K562 (cell line): ENCODE results near the gene METAP1D. TPM values are rescaled to one million over a fixed set of nuclear protein-coding genes. Genes with fewer than 3 reads are reported as not detected.
A peak's percentile ranks its signal among the peaks of the same experiment; 100 is the strongest.

Source experiments
- MIER1 ChIP-seq: fragments of 450-650 bp; IDR thresholded peaks from 2 replicates; pipeline ENCODE4 v1.6.1; 2016; ENCODE audit warnings: antibody characterized with exemption, mild to moderate bottlenecking, low read depth
- NCOA2 ChIP-seq, 2 experiments: fragments of 450-650 bp; IDR thresholded peaks; 2 replicates each; pipeline ENCODE4 v1.6.1; 2018; ENCODE audit warnings: mild to moderate bottlenecking in 2 of 2, moderate library complexity in 1 of 2; ENCODE audit not compliant: partially characterized antibody in 2 of 2
- POLR2AphosphoS5 ChIP-seq: IDR thresholded peaks from 2 replicates; pipeline ENCODE4 v1.6.1; 2011; ENCODE audit warnings: mild to moderate bottlenecking, low read depth, low read length, moderate library complexity; ENCODE audit not compliant: control insufficient read depth, insufficient read depth
- RERE ChIP-seq: sonication (generic); formaldehyde crosslinking; IDR thresholded peaks from 2 replicates; pipeline ENCODE4 v1.8.0; 2023; ENCODE audit warnings: missing genetic modification reagents, mild to moderate bottlenecking, borderline replicate concordance
- SMARCA4 ChIP-seq: fragments of 450-650 bp; IDR thresholded peaks from 2 replicates; pipeline ENCODE4 v1.6.1; 2016
- ZBED1 ChIP-seq: IDR thresholded peaks from 2 replicates; pipeline ENCODE4 v1.6.1; 2014
- ZNF644 ChIP-seq: fragments of 200-800 bp; sonication (Bioruptor generic); IDR thresholded peaks from 2 replicates; pipeline ENCODE4 v1.6.1; 2016; ENCODE audit warnings: low read depth, missing genetic modification characterization, missing compliant biosample characterization
- polyA plus RNA-seq, 8 experiments: library from polyadenylated mRNA; depleted of rRNA in 4 of 8; stranded (reverse) in 5 of 8; unstranded in 3 of 8; fragments of >200 nt; fragmentation: Nextera tagmentation in 2 of 8; fragmentation: Illumina TruSeq in 1 of 8; extraction: Ambion mirVana in 2 of 8; extraction: Trizol in 1 of 8; gene quantifications; 2 replicates each; pipeline versions ENCODE4 v1.2.1 to v1.2.3, GENCODE V29; 2011 to 2014; ENCODE audit warnings: inconsistent platforms in 1 of 8, missing spikeins in 1 of 8
- total RNA-seq, 7 experiments: library from RNA; depleted of rRNA in 6 of 7; stranded (reverse); fragments of >200 nt in 6 of 7; fragmentation: Illumina TruSeq in 2 of 7; extraction: Trizol in 2 of 7; gene quantifications; 2 replicates each; pipeline versions ENCODE4 v1.2.1 to v1.2.3, GENCODE V29; 2011 to 2021; ENCODE audit warnings: low replicate concordance in 1 of 7
- TF ChIP-seq, protein P1 (sequence below): fragments of 450-650 bp; IDR thresholded peaks from 2 replicates; pipeline ENCODE4 v1.6.1; 2016; ENCODE audit warnings: low read depth
- TF ChIP-seq, protein P2 (sequence below): fragments of 200-800 bp; sonication (Bioruptor generic); IDR thresholded peaks from 2 replicates; pipeline ENCODE4 v1.6.1; 2017; ENCODE audit warnings: missing genetic modification characterization, missing compliant biosample characterization

The METAP1D gene
- total and polyA plus RNA-seq, 9 of the 15 experiments (the other 6 are each of a cell fraction or from before 2014, with no cell fraction given) = 8.0 to 23.4 (median 15.7) TPM

DNA sequence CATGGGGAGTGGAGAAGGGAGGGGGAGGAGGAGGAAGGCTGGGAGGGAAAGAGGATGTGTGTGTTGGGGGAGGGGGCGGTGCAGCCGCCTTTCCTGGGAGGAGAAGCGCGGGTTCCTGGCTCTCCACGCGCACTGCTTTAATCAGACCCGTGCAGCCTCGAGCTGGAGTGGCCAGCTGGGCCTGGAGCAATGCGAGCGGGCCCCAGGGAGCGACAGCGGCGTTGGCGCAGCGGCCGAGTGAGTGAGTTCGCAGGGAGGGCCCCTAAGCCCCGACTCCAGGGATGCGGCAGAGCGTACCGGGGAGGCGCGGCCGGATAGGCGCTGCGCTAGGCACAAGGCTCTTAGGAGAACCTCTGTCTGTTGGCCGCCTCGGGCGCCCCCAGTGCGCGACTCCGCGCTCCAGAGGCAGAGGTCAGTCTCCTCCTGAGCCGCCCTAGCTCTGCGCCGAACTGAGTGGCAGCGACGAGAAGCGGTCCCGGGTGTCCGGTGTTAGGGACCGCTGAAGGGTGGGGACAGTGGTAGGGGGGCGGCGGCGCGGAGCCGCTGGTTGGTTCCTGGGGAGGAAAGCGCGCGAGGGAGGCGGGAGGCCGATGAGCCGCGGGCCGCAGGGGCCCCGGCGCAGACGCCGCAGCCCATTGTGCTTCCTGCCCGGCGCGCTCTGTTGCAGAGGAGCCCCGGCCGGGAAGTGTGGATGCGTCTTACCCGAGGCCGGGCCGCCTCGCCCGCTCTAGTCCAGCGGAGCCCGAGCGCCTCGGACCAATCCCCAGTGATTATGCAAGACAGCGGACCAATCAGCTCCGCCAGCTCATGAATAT, 85.1 kb downstream of the METAP1D start (continued):
- TF ChIP-seq NCOA2 (IDR thresholded peaks at IDR 0.05; ENCODE audit: partially characterized antibody in 2 of 2) (no peak), SMARCA4 (no peak; the same call in 1 of the 2 replicates), POLR2AphosphoS5 (0 out of 2 replicates have a peak, but pooled peaks have one; percentile 68), MIER1 (no peak), ZNF644 (tag) (no peak), RERE (CRISPR knock-in tag) (peak; percentile 63; the same call in 1 of the 2 replicates), ZBED1 (no peak)
- TF ChIP-seq, protein P1, sequence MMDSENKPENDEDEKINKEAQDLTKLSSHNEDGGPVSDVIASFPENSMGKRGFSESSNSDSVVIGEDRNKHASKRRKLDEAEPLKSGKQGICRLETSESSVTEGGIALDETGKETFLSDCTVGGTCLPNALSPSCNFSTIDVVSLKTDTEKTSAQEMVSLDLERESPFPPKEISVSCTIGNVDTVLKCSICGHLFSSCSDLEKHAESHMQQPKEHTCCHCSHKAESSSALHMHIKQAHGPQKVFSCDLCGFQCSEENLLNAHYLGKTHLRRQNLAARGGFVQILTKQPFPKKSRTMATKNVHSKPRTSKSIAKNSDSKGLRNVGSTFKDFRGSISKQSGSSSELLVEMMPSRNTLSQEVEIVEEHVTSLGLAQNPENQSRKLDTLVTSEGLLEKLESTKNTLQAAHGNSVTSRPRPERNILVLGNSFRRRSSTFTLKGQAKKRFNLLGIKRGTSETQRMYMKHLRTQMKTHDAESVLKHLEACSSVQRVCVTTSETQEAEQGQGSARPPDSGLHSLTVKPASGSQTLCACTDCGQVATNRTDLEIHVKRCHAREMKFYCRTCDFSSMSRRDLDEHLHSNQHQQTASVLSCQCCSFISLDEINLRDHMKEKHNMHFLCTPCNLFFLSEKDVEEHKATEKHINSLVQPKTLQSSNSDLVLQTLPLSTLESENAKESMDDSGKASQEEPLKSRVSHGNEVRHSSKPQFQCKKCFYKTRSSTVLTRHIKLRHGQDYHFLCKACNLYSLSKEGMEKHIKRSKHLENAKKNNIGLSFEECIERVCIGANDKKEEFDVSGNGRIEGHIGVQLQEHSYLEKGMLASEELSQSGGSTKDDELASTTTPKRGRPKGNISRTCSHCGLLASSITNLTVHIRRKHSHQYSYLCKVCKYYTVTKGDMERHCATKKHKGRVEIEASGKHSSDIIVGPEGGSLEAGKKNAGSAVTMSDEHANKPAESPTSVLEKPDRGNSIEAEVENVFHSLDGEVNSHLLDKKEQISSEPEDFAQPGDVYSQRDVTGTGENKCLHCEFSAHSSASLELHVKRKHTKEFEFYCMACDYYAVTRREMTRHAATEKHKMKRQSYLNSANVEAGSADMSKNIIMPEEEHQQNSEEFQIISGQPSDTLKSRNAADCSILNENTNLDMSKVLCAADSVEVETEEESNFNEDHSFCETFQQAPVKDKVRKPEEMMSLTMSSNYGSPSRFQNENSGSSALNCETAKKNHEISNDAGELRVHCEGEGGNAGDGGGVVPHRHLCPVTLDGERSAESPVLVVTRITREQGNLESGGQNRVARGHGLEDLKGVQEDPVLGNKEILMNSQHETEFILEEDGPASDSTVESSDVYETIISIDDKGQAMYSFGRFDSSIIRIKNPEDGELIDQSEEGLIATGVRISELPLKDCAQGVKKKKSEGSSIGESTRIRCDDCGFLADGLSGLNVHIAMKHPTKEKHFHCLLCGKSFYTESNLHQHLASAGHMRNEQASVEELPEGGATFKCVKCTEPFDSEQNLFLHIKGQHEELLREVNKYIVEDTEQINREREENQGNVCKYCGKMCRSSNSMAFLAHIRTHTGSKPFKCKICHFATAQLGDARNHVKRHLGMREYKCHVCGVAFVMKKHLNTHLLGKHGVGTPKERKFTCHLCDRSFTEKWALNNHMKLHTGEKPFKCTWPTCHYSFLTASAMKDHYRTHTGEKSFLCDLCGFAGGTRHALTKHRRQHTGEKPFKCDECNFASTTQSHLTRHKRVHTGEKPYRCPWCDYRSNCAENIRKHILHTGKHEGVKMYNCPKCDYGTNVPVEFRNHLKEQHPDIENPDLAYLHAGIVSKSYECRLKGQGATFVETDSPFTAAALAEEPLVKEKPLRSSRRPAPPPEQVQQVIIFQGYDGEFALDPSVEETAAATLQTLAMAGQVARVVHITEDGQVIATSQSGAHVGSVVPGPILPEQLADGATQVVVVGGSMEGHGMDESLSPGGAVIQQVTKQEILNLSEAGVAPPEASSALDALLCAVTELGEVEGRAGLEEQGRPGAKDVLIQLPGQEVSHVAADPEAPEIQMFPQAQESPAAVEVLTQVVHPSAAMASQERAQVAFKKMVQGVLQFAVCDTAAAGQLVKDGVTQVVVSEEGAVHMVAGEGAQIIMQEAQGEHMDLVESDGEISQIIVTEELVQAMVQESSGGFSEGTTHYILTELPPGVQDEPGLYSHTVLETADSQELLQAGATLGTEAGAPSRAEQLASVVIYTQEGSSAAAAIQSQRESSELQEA = no peak
- TF ChIP-seq, protein P2, sequence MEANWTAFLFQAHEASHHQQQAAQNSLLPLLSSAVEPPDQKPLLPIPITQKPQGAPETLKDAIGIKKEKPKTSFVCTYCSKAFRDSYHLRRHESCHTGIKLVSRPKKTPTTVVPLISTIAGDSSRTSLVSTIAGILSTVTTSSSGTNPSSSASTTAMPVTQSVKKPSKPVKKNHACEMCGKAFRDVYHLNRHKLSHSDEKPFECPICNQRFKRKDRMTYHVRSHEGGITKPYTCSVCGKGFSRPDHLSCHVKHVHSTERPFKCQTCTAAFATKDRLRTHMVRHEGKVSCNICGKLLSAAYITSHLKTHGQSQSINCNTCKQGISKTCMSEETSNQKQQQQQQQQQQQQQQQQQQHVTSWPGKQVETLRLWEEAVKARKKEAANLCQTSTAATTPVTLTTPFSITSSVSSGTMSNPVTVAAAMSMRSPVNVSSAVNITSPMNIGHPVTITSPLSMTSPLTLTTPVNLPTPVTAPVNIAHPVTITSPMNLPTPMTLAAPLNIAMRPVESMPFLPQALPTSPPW = peak; percentile 84; the same call in 1 of the 2 replicates
